Gastrocnemius medialis (tissue), 4 donors: ENCODE measurements around the gene PRDX1.

ENCODE experiments used
- CTCF ChIP-seq, 5 experiments: fragments of 450-650 bp in 3 of 5; fragments of 200-600 bp in 2 of 5; sonication (generic) in 2 of 5; IDR thresholded peaks in 4 of 5; conservative IDR thresholded peaks in 1 of 5; 1 replicate in 4 of 5; 2 replicates in 1 of 5; pipeline ENCODE4 v1.5.1; 2016 to 2019; ENCODE audit warnings: antibody characterized with exemption in 5 of 5, mild to moderate bottlenecking in 3 of 5, moderate library complexity in 3 of 5
- POLR2A ChIP-seq, 2 donors: fragments of 450-650 bp; IDR thresholded peaks; one replicate each; pipeline ENCODE4 v1.6.1; 2017; ENCODE audit warnings: antibody characterized with exemption in 2 of 2, mild to moderate bottlenecking in 2 of 2, moderate library complexity in 2 of 2

DNA sequence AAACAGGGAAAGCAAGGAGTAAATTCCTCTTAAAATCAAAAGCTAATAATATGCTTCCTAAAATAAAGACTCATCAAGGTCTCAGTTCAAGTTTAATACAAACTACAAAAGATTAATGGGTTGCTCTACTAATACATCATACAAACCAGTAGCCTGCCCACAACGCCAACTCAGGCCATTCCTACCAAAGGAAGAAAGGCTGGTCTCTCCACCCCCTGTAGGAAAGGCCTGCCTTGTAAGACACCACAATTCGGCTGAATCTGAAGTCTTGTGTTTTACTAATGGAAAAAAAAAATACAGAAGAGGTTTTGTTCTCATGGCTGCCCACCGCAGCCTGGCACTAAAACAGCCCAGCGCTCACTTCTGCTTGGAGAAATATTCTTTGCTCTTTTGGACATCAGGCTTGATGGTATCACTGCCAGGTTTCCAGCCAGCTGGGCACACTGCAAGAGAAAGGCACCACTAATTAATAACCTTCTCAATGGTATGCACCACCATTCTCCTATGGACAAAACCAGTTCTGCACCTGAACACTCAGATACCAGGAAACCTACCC is 10.6 kb downstream of the PRDX1 start:
- TF ChIP-seq POLR2A (IDR thresholded peaks at IDR 0.05) (no peak), CTCF (IDR thresholded peaks at IDR 0.05 in 4 of 5, conservative IDR thresholded peaks at IDR 0.05 in 1 of 5) (no peak)
